GM18511 (cell line): ENCODE results near the gene SERPINB10.
"Not testable (repeated sequence)": the region's sequence is repeated elsewhere in the genome, so short reads cannot be mapped to it uniquely, and the experiment has no call there.

Experiments used
- ATAC-seq: cut with Tn5 transposase; IDR thresholded peaks from one replicate; pipeline ENCODE4 v1.9.1; 2021; ENCODE audit warnings: mild to moderate bottlenecking, moderate library complexity; ENCODE audit not compliant: unreplicated experiment

SERPINB10 gene

DNA sequence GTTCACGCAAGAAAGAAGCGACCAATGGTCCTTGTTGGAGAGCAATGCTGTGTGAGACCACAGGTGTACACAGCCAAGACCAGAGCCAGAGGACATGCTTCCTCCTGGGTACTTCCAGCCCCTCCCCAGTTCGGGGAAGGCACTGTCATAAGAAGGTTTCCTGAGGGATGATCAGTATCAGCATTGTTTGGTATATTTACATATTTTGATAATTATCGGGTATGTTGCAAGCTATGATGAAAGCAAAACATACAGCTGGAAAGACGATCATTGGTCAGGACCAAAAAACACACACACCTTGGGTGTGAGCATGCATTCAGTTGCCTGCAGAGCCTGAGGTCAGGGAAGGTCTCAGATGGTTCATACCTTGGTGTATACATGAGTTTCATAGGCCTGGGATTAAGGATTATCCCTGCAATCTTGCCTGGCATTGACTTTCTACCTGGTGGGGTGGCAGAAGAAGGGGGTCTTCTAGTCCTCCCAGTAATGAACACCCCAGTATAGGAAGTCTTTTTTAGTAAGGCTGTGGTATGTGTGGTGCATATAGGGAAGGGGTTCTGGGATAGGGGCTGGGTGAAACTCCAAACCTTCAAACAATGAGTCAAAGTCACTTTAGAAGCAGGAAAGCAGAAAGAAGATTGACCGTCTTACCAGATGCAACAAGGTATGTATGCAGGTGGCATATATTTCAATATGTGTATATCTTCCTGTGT, 17.4 kb upstream of the SERPINB10 start:
- ATAC-seq: no peak

DNA sequence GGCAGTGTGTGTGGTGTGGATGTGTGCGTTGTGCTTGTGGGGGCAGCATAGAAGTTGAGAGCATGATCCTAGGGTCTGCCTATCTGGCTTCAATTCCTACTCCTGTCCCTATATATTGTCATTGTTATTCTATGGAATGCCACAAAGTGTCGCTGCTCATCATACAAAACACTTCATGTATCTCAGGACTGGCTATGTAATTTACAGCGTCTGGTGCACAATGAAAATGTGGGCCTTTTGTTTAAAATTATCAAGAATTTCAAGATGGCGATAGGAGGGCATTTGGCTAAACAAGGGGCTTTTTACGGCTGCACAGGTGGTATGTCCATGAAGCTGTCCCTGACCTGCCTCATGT, 16.8 kb upstream of the SERPINB10 start:
- no peak for ATAC-seq

DNA sequence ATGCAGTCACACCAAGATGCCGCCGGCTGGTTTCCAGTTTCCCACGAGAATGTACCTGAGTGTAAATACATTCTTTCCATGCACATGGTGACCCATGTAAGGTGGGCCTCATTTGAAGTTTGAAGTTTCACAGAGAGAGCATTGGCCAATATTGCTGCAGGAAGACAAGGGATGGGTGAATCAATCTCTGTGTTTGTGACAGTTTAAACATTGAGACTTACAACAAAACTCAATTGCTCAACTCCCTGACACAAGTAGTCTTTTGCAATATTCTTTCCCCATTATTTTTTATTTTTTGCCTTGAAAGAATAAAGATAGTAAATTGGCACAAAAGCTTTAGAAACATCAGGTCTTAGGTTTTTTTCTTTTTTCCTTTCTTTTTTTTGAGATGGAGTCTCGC, 15.2 kb upstream of the SERPINB10 start:
- no peak for ATAC-seq

DNA sequence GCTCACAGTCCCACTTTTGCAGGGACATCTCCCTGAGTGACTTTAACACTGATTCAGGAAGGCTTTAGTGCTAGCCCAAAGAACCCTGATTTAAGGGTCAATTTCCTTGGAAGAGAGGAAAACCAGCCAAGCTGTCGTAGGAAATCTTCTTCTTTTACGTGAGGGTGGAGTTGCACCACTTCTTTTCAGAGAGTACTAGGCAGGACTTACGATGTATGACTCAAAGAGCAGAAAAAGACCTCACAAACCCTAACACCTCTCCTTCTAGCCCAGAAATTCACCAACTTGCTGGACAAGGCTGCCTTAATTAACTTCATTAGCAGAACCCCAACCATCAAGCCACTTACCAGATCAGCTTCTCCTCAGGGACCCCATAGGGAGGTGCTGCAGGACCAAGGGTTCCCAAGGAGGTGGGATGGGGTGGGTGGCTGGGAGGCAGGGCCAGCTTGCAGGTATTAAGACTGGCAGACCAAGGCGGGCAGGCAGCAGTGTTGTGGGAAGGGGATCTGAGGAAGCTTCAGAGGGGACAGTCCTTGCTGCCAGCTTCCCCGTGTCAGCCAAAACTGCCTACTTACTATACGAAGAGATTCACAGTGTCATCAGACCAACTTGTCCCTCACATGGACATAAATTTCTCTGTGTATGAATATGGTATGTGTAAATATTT, 13.5 kb upstream of the SERPINB10 start:
- no peak for ATAC-seq

DNA sequence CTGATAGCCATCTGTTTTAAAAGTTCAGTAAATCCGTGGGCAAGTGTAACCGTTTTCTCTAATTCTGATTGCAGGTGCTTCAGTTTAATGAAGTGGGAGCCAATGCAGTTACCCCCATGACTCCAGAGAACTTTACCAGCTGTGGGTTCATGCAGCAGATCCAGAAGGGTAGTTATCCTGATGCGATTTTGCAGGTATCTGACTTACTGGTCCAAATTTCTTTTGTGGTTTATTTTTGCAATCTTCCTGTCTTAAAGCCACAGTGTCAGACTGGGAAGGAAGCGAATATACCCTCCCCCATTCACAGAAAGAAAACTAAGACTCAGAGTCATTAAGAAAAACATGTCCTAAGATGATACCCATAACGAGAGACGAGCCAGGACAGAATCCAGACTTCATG, 12.6 kb upstream of the SERPINB10 start:
- ATAC-seq: no peak

DNA sequence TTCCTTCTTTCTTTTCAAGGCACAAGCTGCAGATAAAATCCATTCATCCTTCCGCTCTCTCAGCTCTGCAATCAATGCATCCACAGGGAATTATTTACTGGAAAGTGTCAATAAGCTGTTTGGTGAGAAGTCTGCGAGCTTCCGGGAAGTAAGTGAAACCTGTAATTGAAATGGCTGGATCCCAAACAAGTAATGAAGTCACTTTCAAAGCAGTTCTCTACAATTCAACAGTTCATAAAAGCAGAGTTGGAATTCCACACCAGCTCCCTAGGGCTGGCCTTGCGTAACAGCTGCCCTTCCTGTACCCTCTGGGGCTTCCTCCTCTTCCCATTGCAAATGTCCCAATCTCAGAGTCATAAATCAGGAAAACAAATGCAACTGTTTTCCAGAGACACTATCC, 10.7 kb upstream of the SERPINB10 start:
- ATAC-seq: no peak

DNA sequence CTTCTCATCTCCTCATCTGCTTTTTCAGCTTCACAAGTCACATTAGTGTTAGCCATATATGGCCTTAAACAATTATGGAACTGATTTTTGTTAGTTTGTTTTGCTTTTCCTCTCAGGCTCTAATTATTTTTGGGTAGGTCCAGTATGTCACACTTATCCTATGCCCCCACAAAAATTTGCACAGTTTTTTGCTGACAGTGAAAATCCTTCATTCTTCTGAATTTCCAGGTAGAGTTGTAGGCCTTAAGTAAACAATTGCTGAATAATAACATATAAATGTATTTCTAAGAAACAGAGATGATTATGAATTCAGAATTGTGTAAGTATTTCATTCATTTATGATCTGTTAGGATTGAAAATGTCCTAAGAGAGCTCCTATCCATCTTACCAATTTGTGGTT, 8.6 kb upstream of the SERPINB10 start:
- ATAC-seq: no peak

DNA sequence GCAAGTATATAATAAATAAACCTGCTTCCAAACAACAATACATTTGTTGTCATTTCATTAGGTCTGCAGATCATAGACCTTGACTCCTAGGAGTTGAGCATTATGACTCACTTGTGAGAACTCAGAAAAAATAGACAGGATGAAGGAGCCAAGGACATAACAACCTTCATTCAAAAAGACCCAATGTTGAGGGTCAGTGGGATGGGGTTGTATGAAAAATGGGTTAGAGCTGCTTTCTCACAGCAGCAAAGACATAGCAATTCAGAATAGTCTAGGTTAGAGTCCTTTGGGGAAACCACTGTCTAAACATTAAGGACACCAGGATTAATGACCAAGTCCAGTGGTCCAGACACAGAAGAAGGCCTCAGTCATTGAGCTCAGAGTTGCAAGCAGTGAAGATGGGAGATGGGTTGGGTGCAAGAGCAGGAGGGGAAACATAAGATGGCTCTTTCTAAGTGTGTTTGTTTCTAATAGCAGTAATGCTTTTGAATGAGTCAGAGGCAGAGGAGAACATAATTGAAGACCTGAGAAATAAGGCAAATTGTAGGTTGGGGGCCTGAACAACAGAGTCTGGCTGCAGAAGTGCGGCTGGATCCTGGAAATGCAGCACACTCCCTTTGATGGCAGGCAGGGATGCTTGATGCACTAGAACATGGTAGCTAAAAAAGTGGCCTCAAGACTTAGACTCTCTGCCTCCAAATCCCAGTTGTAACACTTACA, 3.7 kb upstream of the SERPINB10 start:
- ATAC-seq: no peak

DNA sequence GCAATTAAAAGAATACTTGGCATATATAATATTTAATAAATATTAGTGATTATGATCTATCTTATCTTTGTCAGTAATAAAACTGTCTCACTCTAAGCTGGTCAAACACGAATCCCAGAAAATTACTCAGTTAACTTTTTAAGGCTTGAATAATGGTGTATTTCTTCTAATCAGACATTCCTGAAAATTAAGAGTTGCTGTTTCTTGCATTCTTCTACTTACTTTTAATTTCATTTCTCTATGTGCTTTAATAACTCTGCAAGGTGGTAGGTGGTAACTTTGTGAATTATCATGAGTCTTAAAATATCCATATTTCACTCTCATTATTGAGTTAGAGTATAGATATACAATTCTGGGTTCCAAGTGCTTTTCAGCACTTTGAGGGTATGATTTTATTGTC, 3.1 kb upstream of the SERPINB10 start:
- no peak for ATAC-seq

DNA sequence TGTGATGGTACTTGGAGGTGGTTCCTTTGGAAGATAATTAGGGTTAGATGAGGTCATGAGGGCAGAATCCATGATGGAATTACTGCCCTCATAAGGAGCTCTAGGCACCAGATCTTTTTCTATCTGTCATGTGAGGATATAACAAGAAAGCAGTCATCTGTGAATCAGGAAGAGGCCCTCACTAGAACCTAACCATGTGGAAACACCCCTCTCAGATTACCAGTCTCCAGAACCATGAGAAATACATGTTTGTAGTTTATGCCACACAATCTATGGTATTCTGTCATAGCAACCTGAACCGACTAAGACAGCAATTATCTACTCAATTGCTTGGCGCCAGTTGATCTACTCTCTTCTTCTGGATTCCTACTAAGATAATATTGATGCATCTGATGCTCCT, 2.4 kb upstream of the SERPINB10 start:
- ATAC-seq: no peak

DNA sequence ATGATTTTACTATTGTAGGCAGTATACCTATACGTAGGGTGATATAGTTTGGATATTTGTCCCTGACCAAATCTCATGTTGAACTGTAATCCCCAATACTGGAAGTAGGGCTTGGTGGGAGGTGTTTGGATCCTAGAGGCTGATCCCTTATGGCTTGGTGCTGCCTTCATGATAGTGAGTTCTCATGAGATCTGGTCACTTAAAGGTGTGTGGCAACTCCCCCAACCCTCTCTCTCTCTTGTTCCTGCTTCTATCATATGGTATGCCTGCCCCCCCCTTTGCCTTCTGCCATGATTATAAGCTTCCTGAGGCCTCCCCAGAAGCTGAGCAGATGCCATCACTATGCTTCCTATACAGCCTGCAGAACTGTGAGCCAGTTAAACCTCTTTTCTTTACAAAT, 1.7 kb upstream of the SERPINB10 start:
- ATAC-seq: no peak

DNA sequence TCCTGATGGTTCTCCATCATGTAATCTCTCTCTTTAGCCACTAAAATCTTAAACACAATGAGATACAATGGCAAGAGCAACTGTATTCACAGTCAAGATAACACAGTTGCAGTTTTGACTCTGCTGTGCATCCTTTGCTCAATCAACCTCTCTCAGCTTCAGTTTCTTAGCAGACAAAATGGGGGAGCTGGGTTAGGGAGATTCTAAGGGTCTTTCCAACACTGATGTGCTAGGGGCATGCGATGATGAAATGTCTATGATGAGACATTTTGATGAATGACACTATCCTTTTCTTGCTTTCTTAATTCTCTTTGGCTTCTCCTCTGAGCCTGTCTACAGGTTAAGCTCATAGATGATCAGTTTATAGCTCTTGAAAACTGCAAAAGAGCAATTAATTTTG, 1.1 kb downstream of the SERPINB10 start:
- ATAC-seq: no peak

DNA sequence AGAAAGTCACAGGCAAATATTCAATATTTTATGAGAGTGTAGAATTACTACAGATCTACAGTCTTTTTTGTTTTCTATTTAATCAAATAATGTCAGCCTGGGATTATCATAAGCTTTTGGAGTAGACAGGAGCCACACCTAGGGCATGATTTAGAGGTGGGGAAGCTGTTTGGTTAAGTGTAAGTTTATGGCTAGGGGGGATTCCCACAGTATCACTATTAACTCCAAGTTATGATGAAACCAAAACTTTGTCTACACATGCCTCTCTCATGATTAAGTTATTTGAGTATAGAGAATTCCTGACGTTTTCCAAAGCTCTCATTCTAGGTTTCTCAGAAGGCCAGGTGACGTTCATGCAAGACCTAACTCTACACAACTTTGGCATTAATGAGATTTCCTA, 2.1 kb downstream of the SERPINB10 start:
- ATAC-seq: peak; percentile 67

DNA sequence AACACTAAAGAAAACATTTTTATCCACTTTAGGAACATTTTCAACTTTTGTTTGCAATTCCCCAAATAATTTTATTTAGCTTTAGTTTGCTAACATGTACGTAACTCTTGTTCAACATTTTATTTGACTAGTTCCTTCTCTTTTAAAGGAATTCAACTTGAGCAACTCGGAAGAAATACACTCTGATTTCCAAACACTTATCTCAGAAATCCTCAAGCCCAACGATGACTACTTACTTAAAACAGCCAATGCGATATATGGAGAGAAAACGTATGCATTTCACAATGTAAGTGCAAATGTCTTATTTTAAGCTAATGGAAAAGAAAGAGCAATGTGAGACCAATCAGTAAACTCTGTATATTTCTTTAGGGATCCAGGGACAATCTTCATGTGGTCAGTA, 10.1 kb downstream of the SERPINB10 start:
- no peak for ATAC-seq

DNA sequence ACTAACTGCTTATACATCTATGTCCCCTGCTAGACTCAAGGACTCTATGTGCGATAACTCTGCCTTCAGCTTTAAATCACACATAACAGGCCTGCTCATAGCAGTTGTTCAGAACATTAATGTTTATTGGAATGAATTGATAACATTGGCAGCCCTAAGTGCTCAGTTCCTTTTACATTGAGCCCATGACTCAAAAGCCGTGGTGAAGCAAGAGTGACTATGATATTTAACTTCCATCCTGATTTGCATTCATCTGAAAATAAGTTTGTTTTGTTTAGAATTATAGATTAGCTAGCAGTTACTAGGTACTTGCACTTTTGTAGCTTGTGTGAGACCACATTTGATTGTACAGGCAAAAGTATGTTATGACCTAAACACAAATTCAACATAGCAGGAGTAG, 14.3 kb downstream of the SERPINB10 start:
- ATAC-seq: no peak

DNA sequence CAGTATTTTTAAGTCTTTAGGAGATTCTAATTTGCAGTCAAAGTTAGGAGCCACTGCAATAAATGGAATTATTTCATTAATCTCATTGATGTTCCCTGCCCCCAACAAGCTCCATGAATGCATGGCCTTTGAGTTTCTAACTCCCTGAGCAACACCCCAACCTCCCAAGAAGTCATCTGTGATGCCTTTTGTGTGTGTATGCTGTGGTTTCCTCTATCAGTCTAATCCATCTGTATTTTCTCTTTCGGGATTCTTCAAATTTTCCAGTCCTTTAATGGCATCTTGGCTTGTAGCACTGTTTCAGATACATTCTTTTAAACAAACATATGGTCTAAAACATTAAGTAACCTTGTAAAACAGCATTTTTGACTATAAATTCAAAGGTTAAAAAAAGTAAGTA, 16.8 kb downstream of the SERPINB10 start:
- ATAC-seq: no peak

DNA sequence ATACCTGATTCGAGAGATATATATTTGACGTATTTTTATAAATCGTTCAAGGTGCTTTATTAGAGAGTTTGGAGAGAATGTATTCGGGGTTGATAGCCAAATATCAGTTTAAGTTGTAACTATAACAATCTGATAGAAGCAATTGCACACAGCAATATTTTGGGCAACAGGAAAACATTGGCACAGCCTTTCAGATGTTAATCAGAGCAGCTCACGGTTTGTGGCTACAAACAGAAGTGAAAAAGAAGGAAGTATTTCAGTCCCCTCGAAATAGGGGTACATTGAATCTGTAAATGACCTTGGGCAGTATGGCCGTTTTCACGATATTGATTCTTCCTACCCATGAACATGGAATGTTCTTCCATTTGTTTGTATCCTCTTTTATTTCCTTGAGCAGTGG, 20.6 kb downstream of the SERPINB10 start:
- ATAC-seq: no peak

DNA sequence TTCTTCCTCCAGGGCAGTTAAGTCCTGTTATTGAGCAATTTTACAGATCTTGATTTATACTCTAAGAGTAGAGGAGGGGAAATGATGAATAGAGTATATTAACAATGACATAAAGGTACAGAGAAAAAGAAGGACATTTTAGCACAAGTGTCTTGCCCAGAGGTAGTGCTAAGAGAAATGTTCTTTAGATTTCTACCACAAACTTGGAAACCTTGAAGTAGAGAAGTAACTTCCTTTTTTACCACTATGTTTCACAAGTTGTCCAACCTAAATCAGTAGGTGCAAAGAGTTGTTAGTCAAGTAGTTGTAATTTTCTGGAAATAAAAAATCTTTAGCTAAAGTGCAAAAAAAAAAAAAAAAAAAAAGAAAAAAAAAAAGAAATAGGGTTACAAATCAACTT, 21.6 kb downstream of the SERPINB10 start:
- ATAC-seq: not testable (repeated sequence)

DNA sequence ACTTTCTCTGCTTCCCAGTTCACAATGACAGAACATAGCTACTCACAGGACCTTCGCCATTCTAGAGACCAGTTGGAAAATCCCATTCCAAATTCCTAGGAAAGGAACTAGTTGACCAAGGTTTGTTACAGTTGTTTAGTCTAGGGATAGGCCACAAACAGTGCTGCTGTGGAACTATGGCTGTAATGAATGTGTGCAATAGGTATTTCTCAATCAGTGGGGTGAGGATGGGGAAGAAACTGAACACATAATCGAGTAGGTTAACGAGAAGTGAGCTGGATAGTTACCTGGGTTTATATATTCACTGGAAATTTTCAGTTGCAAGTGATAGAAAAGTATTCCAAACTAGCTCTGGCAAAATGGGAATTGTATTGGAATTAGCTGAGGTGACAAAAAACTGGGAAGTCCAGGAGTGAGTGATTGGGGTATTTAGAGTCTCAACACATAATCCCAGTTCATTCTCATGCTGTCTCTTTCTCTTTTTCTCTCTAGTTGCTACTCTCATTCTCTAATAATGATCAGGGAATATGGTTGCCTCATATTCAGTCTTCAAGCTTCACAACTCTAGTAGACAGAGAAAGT, 23.1 kb downstream of the SERPINB10 start:
- no peak for ATAC-seq

DNA sequence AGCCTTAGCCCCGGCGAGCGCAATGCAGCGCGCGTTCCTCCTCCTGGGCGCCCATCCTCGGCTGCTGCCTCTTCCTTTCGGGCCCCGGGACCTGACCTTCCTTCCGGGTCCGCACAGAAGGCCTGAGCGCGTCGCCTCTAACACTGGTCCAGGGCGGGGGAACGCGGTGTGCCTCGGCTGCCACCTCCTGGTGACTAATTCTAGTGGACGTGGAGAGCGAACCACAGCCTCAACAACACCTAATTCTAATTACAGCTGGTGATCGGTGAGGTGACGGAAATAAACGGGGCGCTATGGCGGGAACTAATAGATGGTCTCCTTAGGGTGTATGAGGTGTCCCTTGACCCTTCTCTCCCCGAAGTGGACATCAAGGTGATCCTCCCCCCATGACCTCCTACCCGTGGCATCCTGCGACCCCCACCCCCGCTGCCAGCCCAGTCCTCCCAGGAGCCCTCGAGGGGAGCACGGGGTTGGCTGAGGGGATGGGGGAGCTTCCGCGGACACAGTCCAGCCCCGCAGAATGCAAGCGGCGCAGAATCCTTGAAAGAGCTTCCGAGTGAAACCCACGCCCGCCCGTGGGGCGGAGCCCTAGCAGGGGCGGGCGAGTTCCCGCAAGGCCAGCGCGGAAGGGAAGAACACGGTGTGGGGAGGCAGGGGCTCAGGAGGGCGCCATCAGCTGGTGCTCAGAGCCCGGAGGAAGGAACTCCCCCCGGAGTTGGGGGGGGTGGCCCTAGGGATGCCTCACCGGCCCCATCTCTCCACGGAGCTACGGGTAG, 28.6 kb downstream of the SERPINB10 start:
- ATAC-seq: peak; percentile 99

DNA sequence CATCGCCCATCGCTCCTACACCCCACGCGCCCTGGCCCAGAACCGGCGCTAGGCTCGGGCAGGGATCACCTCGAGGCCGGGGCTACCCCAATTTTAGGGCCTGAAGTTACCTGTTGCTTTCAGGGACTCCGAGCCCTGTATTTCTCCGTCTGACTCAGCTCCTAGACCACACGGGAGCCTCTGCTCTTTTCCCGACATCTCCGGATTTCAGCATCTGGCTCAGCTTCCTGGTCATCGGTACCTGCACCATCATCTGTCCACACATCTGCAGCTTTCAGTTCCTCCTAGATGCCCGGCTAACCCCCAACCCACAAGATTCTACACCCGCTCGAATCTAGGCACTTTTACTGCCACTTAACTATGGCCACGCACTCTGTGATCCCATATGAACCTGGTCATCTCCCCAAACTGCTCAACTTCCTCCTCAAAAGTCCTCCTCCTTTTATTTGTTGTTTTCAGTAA, 29.2 kb downstream of the SERPINB10 start:
- no peak for ATAC-seq
